Activated naive CD4-positive, alpha-beta T cell treated with anti-CD3 and anti-CD28 coated beads, Interleukin-2, amount 50 U/mL, for 16 hours (primary cell): ENCODE data around the gene OR8J3.
"Not testable (repeated sequence)": the region's sequence is repeated elsewhere in the genome, so short reads cannot be mapped to it uniquely, and the experiment has no call there.

Experiments used
- DNase-seq: peaks from one replicate; pipeline ENCODE4 v3.0.0-alpha.2; 2020

The OR8J3 gene, protein sequence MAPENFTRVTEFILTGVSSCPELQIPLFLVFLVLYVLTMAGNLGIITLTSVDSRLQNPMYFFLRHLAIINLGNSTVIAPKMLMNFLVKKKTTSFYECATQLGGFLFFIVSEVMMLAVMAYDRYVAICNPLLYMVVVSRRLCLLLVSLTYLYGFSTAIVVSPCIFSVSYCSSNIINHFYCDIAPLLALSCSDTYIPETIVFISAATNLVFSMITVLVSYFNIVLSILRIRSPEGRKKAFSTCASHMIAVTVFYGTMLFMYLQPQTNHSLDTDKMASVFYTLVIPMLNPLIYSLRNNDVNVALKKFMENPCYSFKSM

DNA sequence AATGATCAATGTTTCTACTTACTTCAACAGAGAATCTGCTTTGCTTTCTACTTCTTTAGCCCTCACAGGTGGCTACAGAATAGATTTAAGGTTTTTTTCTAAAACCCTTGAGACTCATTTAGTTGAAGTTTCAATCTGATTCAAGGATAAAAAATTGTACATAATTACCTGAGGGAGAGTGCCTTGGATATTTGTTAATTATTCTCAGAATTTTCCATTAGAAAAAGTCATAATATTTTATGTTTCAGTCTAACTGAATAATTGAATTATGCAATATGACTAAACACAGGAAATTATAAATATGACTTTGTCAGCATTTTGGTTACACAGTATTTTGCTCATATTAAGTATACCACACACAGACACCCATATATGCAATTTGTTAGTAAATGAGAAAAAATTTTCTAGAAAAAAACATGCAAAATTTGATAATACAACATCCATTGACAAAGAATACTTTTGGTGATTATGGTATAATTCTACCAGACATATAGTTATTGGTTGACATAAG lies at the start of gene OR8J3:
OR8J3 (minus strand) TSS at position 51 of the 511 bp plus-strand sequence. CDS start 2,483 bp downstream, outside the sequence.
- DNase-seq = no peak

DNA sequence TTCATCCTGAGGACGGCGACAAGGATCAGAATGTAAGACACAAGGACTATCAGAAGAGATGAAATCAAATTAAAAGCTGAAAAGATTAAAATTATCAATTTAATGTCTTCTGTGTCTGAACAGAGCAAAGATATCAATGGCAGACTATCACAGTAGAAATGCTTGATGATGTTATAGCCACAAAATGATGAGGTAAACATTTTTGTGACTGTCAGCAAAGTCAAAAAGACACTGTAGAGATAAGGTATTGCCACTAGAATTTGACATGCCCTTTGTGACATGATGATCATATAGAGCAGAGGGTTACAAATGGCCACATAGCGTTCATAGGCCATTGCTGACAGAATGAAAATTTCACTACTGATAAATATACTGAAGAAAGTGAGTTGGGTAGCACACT lies 48.6 kb upstream of the OR8J3 start:
- DNase-seq = no peak

DNA sequence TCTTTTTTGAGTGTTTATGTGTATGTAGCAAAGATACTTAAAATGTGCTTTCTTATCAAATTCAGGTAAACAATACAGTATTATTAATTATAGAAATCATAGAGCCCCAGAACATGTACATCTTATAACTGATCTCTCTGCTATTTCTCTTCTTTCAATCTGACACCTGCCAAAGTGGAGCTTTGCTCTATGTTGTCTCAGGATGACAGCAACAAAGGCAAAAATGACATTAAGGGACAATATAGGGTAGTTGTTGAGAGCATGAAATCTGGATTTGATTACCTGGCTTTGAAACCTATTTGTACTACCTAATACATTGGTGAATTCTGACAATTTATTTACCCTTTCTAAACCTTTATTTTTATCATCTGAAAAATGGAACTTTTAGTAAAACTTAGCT lies 43.5 kb upstream of the OR8J3 start:
- no peak for DNase-seq

DNA sequence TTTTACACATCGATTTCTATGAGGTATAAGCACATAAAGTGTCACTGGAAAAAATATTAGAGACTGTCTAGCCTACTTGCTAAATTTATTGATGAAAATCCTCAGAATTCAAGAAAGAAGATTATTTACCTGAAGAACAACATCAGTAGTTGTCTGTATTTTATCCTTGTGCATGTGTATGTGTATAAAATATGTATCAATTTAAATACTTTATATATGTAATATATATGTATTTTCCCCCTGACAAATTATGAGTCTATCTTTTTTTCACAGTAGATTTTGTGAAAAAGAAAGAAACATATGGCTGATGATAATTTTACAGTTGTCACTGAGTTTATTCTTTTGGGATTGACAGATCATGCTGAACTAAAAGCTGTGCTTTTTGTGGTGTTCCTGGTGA lies 36.3 kb upstream of the OR8J3 start, which contains the start of gene OR5J2:
OR5J2 (plus strand) TSS at position 301 of the 400 bp plus-strand sequence; CDS start at position 301, 0 bp downstream.
- no peak for DNase-seq

DNA sequence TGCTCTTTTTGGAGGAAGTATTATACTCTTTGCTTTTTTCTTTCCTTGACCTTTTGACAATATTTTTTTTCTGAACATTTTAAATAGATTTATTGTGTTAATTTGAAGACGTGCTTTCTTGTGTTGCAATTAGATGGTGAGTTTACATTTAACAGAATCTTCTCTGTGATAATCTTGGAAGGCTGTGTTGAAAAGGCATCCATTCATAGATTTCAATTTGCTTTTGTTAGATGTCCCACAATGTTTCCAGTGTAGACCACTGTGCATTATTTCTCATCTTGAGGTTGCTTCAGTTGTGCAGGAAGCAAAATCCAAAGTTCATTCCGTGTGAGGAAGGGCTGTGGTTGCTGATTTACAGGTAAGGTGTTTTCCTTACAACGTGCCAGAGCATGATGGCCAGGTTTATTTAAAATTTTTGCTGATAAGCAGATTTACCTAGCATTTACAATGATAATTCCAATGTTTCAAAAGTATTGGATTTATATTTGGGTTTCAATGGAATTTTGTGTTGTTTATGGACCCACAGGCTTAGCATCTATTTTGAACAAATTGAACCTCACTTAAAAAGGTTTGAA lies 32.3 kb upstream of the OR8J3 start:
- no peak for DNase-seq

DNA sequence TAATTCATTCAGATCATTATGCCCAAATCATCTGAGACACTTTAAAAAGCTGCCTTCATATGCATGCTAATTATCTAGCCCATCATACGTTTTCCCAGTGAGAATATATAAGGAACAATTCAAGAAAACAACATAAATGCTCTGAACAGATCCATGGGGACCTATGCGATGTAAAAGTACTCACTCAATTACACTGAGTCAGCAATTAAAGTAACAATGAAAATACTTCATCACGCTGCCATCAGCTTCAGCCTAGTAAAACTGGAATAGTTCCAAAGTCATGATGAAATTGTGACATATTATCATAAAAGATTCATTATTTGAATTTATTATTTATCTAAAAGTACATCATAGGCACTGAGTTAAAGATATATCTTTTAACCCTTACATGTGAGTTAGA lies 23.8 kb upstream of the OR8J3 start:
- DNase-seq = no peak

DNA sequence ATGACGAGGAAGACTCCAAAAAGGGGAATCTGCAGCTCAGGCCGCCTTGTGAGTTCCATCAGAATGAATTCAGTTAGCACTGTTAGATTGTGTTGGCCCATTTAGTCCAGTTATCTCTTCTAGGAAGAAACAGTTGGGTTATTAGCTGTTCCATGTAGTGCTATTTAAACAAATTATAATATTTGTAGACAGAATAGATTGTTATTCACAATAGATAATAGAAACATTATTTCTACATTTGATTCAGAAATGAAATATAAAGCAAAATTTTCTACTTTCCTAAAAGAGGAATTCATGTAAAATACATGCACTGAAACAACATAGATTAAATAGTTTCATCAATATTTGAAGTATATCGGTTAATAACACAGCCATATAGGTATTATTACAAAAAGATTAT lies 20.2 kb upstream of the OR8J3 start, which contains the start of gene OR8K5:
OR8K5 (minus strand) TSS at position 101 of the 400 bp plus-strand sequence; CDS start at position 101, 0 bp downstream.
- DNase-seq = no peak

DNA sequence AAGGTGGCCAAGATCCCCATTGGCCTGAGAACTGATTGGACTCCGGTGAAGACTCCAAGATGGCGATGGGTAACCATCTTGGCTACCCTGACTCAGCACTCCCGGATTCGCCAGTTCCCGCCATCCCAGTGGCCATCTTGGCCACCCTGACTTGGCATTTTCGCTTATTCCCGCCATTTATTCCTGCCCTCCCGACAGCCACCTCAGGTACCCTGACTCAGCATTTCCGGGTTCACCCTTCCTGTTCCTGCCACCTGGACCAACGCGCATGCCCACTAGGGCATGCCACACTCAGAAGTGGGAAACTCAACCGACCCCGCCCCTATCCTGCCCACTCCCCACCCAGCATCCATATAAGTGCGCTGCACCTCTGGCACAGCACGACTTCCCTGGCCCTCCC lies 12.3 kb upstream of the OR8J3 start:
- no peak for DNase-seq

DNA sequence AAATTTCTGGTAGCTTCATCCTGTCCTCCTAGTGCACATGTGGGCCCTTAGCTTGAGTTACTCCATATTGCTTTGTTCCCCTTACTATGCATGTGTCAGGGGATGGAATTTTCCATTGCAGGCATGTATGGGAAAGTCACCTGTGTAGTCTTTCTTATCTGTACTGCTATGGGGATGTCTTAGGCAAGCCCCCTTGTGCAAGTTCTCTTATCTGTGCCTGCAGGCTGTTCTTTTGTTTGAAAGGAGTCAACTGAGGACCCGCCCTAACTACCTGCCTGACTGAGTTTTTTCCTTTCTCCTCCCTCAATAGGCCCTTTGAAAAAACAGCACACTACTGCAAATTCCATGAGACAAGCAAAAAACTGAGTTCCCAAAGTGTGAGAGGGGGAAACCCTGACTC lies 11.4 kb upstream of the OR8J3 start:
- no peak for DNase-seq

DNA sequence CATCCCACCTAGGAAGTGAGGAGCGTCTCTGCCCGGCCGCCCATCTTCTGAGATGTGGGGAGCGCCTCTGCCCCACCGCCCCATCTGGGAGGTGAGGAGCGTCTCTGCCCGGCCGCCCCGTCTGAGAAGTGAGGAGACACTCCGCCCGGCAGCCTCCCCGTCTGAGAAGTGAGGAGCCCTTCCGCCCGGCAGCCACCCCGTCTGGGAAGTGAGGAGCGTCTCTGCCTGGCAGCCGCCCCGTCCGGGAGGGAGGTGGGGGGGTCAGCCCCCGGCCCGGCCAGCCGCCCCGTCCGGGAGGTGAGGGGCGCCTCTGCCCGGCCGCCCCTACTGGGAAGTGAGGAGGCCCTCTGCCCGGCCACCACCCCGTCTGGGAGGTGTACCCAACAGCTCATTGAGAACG lies 3.7 kb upstream of the OR8J3 start:
- DNase-seq = not testable (repeated sequence)

DNA sequence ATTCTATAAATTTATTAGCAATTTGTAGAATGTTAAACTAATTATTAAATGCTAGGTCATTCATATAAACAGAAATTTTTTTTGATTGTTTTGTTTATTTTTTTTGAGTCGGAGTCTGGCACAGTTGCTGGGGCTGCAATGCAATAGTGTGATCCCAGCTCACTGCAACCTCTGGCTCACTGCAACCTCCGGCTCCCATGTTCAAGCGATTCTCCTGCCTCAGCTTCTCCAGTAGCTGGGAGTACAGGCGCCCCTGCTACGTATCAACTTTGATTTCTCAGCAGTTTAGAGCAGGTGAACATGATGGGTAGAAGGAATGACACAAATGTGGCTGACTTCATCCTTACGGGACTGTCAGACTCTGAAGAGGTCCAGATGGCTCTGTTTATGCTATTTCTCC lies 17.9 kb downstream of the OR8J3 start, which contains the start of gene OR8H3:
OR8H3 (plus strand) TSS at position 301 of the 400 bp plus-strand sequence; CDS start at position 301, 0 bp downstream.
- DNase-seq = no peak

DNA sequence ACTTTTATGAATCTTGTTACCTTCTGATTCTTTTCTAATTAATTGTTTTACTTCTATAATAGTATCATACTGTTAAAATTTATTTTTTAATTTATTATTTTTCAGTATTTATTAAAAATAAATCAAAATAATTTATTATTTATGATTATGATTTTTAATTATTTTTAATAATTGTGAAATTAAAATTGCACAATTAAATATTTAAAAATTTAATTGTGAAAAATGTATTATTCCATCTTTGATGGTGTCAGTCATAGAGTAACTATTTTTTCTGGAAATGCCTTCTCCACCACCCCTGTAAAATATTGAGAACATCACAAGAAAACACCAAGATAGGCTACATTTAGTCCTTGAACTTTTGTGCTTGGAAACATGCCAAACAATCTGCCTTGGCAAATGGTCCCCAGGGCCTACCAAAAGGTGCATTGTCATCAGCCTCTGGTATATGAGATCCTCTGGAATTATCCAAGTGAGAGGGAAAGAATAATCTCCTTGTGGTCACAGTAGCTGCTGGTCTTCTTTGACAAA lies 36.7 kb downstream of the OR8J3 start, which contains the start of gene OR8H2:
OR8H2 (plus strand) TSS at position 478 of the 528 bp plus-strand sequence. CDS start 1,356 bp downstream, outside the sequence.
- DNase-seq = no peak

DNA sequence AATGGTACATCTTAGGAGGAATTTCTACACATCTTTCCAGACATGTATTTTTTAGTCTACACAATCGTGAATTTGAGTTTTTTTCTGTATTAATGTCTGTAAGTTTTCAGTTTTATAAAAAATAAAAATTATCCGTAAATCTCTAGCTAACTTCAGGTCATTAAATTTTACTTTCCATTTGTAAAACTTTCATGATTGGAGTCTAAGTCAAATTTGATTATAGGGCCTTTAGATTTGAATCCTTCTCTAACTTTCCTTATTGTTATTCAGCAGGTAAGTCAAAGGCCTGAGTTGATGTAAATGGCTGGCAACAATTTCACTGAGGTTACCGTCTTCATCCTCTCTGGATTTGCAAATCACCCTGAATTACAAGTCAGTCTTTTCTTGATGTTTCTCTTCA lies 47.0 kb downstream of the OR8J3 start, which contains the start of gene OR8I2:
OR8I2 (plus strand) TSS at position 301 of the 400 bp plus-strand sequence; CDS start at position 301, 0 bp downstream.
- no peak for DNase-seq

DNA sequence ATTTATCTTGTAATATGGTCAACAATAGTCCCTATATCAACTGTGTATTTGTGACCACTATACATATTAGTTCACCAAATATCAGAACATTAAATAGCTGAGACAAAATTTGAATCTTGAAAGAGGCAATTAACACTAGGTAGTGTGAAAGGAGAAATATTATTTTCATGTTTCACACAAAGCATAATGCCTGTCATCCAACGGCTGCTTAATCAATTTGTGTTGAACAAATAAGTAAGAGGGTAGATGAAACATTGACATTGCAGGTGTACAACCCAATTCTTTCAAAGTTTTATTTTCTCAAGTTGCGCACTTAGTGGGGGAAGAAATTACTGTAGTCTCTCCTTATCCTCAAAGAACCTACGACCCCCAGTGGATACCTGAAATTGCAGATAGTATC lies 50.3 kb downstream of the OR8J3 start:
- no peak for DNase-seq
